ENCODE results near the gene CNPY1.

CNPY1 gene

DNA sequence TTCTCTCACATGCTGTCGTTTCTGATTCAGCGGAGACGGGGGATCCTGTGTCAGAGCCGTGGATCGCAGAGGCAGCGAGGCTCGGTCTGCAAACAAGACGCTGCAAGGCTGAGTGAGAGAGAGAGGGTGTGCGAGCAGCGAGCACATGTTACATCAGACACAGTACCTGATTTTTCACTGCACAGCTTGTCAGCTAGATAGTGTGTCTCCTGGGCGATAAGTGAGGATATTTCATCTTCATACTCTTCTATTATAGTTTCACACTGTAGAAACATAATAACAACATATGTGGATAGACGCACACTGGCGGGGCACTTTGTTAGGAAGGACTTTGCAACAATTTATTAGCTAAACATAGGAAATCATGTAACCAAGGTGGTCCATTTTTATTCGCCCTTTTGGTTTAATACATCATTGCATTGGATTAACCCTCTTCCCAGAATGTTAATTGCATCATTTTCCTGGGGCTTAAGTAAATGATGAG, 39.5 kb downstream of the CNPY1 start:
- TF ChIP-seq, protein P1, sequence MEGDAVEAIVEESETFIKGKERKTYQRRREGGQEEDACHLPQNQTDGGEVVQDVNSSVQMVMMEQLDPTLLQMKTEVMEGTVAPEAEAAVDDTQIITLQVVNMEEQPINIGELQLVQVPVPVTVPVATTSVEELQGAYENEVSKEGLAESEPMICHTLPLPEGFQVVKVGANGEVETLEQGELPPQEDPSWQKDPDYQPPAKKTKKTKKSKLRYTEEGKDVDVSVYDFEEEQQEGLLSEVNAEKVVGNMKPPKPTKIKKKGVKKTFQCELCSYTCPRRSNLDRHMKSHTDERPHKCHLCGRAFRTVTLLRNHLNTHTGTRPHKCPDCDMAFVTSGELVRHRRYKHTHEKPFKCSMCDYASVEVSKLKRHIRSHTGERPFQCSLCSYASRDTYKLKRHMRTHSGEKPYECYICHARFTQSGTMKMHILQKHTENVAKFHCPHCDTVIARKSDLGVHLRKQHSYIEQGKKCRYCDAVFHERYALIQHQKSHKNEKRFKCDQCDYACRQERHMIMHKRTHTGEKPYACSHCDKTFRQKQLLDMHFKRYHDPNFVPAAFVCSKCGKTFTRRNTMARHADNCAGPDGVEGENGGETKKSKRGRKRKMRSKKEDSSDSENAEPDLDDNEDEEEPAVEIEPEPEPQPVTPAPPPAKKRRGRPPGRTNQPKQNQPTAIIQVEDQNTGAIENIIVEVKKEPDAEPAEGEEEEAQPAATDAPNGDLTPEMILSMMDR (IDR thresholded peaks at IDR 0.05; ENCODE audit: low read depth, low read length) = no peak
- H3K4me3 ChIP-seq (replicated peaks in 1 of 2; ENCODE audit: low read depth in 2 of 2, low read length in 2 of 2) = no peak overlapping the region
- DNase-seq (ENCODE audit: low read depth in 2 of 2) = no peak

DNA sequence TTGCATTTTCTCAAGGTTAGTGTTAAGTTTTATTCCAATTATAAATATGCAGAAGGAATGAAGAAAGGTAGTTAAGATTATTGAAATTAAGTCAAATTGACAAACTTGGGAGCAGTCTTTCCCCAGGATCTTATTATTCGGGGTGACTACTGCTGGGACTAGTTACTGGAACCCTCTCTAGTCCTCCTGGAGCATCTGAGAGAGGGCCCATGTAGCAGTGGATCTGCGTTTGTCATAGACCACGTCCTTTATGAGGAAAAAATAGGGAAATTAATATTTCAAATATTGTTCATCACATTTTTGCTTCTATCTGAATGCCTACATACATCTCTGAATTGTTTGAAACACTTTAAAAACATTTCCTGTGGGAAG, 41.0 kb downstream of the CNPY1 start:
- TF ChIP-seq, protein P1 (IDR thresholded peaks at IDR 0.05; ENCODE audit: low read depth, low read length) = no peak
- no peak for DNase-seq (ENCODE audit: low read depth in 2 of 2)
- H3K4me3 ChIP-seq (replicated peaks in 1 of 2; ENCODE audit: low read depth in 2 of 2, low read length in 2 of 2) = no peak overlapping the region

DNA sequence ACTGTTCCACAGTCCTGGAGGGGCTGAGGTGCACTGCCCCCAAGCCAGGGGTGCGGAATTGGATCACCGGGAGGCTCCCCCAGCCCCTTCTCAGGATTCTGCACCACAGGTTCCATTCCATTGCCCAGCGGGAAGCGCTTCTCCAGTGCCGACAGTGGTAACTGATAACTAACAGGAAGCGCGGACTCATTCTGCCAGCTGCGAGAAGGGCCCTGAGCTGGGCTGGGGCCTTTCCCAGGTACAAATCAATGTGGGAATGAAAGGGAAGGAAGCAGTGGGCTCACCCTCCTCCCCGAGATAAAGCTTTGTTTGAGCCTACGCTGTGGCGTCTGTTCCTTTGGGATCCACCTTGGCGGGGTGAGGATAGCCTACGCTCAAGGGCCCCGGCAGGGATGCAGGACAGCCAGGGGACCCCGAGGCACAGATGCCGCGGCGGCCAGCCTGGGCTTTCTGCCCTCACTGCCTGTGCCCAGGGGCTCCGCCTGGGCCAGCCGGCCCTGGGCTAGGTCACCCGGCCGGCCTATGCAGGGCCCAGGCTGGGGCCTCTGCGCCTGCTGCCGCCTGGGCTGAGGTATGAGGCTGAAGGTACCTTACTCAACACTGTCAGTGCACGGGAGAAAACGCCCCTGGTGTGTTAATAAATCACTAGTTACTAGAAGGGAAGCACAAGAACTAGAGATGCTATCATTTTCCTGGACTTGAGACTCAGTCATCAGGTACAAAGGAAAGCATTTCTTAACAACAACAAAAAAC, 49.0 kb downstream of the CNPY1 start:
- DNase-seq (ENCODE audit: low read depth in 2 of 2) = no peak
- TF ChIP-seq, protein P1 (IDR thresholded peaks at IDR 0.05; ENCODE audit: low read depth, low read length) = no peak
- H3K4me3 ChIP-seq (replicated peaks in 1 of 2; ENCODE audit: low read depth in 2 of 2, low read length in 2 of 2) = no peak overlapping the region

DNA sequence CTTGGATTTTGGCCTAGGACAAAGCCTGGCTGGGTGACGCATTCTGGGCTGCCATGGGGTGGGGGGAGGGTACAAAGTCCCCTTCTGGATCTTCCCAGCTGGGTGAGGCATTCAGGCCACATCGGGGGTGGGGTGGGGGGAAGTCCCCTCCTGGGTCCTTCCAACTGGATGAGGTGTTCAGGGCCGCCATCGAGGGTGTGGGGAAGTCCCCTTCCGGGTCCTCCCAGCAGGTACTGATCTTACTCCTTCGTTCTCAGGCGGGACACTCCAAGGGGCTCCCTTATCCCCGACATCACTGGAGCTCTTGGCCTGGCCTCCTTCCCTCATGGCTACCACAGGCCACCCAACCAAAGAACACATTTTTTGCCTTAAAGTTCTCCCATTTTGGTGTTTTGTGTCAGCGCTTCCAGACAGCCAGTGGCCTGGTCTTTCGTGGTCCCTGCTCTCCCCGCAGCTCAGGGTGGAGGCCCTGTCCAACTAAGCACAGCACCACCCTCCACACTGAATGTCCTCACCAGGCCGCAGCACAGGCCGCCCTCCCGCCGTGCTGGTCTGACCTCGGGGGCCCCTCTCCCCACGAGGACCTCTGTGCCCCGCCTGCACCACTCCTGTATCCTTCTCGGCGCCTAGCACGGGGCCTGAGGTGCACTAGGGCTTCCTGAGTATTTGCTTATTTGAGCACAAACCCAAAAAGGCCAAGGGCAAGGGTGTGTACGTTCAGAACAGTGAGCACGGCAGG, 49.9 kb downstream of the CNPY1 start:
- TF ChIP-seq, protein P1 (IDR thresholded peaks at IDR 0.05; ENCODE audit: low read depth, low read length) = no peak
- DNase-seq (ENCODE audit: low read depth in 2 of 2) = no peak

DNA sequence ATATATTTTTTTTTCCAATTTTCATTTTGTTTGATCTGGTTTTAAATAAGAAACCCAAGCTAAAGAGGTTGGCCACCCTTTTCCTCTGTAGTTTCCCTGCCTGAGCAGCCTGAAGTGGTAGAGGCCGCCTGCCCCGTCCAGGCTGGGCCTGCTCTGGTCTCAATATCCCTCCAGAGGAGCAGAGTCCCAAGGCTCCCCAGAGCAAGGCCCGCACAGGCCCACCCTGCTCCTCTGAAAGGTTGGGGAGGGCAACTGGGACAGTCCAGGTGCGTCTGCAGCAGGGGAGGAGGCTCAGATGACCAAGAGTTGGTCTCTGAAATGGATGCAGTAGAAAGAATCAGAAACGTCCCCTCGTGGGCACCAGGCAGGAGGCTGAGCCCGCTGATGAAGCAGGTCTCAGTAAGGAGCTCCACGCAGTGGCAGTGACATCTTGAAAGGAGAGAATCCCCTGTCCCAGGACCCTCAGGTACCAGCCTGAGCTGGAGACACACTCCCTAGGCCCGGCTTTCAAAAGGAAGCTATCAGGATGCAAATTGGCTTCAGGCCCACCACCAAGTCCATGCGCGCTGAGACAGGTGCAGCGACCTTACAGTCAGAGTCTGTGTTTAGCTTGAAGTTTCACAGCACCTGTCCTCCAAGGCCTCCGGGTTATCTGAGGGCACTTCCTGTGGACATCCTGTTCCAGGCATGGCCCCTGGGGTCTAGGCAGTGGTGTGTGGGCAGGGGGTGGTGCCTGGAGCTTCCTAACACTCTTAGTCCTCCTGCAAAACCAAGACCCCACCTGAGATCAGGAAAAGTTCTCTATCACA, 50.7 kb downstream of the CNPY1 start:
- no peak overlapping the region for H3K4me3 ChIP-seq (replicated peaks in 1 of 2; ENCODE audit: low read depth in 2 of 2, low read length in 2 of 2)
- no peak for DNase-seq (ENCODE audit: low read depth in 2 of 2)
- TF ChIP-seq, protein P1 (IDR thresholded peaks at IDR 0.05; ENCODE audit: low read depth, low read length) = no peak

More for the DNA sequence above, 49.9 kb downstream of the CNPY1 start:
- H3K4me3 ChIP-seq (replicated peaks in 1 of 2; ENCODE audit: low read depth in 2 of 2, low read length in 2 of 2) = no peak overlapping the region

DNA sequence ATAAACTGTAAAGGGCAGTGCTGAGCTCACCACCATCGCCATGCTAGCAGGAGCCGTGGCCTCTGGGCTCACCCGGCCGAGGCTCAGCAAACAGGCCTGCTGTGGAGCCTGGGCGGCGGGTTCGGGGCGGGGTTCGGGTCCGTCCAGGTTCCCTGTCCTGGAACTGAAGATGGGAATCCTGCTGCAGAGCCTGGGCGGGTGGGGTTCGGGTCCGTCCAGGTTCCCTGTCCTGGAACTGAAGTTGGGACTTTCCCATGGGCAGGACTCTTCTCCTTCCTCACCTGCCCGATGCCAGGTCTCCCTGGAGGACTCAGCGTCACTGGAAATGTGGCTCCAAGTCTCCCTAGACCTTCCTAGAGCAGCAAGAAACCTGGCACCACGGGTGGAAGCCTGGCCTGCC, 51.8 kb downstream of the CNPY1 start:
- TF ChIP-seq, protein P1 (IDR thresholded peaks at IDR 0.05; ENCODE audit: low read depth, low read length) = no peak
- H3K4me3 ChIP-seq (replicated peaks in 1 of 2; ENCODE audit: low read depth in 2 of 2, low read length in 2 of 2) = no peak overlapping the region
- DNase-seq (ENCODE audit: low read depth in 2 of 2) = no peak
